HPDE6-E6E7 (cell line): ENCODE results near the gene MDN1.
"Not testable (repeated sequence)": the region's sequence is repeated elsewhere in the genome, so short reads cannot be mapped to it uniquely, and the experiment has no call there.

Experiments used
- DNase-seq: peaks from one replicate; pipeline ENCODE4 v3.0.0; 2011; ENCODE audit warnings: missing footprints; ENCODE audit errors: extremely low spot score

MDN1 gene

DNA sequence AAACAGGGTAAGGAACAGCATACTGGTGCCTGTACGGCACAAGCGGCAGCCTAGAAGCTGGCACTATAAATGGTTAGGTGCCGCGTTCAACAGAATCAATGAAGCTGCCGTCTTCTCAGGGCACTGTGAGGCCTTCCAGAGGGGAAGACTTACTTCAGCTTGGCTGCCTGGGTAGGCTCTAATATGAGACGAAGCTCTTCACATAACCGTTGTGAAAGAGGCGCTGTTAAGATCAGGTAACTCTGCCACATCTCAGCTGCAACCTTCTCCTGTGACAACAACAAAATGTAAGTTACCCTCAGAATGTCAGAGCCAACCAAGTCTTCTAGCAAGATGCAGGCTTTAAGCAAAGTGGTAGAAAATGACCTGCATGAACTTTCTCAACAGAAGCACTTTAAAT is 169.0 kb downstream of the MDN1 start:
- no peak for DNase-seq

DNA sequence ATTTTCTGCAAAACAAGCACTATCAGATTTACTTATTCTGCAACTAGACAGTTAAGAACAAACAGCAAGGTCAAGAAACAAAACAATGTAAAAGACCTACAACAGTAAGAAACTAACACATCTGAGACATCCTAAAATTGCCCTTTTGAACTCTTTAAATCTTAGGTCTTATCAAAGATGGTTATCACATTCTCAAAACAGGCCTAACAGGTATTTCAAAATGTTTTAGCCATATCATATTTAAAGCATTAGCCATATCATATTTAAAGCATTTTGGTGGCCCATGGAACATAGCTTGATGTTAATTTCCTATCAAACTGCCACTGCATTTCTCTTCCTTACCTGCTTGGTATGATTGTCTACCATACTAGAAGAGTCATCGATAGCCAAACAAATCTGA is 169.9 kb downstream of the MDN1 start:
- DNase-seq = no peak

DNA sequence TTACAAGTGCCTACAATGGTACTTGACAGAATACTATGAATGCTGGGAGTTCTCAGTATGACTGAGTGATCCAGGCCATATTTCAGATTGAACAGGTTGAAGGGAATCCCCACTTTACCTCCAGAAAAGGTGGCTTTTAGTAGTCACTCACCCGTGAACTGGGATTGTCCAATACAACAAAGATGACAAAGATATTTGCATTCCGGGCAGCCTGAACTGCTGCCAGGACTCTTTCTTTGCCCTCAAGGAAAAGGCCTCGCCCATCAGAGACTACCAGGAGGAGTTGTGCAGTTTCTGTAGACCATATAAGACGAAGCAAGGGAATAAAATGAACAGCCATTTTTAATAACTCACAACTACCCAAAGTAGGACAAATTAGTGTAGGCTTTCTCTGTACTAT is 174.7 kb downstream of the MDN1 start:
- DNase-seq = no peak

DNA sequence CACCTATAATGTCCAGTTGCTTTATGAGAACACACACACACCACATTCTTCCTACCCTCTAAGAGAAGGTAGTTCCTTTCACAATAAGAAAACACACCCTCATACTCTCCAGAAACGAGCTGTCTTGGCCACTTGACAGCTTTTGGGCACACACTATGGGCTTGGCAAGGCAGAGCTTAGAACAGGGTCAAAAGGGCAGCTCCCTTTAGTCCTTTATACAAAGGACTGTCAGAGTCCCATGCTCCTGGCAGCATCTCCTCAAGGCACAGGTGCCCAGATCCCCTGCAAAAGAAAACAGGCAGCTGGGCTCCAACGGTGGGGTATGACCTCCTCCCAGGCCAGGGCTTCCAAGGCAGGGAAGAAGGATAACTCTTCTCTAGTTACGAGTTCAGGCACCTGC is 176.2 kb downstream of the MDN1 start:
- no peak for DNase-seq

DNA sequence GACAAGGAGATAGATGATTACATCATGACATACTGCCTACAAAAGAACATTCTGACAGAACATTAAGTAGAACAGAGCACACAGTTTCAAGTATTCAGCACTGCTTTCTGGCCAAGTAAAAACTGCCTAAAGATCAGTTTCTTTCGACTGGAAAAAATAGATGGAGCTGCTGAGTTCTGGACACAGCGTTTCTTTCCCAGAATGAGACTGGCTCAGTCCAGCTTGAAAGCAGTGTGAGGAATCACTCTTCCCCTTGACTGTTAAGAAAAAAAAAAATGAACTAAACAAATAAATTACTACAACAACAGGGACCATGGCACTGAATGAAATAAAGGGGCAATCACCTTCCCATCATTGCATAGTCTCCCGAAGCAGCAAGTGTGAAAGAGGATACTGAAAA is 176.6 kb downstream of the MDN1 start:
- DNase-seq = no peak

DNA sequence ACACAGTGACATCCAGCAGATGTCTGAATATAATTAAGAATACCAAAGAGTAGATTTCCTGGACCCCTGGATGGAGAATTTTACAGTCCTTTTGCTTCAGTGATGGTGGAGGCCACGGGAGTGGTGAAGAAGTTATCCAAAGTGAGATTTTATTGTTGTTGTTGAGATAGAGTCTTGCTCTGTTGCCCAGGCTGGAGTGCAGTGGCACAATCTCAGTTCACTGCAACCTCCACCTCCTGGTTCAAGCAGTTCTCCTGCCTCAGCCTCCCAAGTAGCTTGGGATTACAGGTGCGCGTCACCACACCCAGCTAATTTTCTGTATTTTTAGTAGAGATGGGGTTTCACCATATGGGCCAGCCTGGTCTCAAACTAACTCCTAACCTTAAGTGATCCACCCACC is 178.0 kb downstream of the MDN1 start:
- not testable (repeated sequence) for DNase-seq

DNA sequence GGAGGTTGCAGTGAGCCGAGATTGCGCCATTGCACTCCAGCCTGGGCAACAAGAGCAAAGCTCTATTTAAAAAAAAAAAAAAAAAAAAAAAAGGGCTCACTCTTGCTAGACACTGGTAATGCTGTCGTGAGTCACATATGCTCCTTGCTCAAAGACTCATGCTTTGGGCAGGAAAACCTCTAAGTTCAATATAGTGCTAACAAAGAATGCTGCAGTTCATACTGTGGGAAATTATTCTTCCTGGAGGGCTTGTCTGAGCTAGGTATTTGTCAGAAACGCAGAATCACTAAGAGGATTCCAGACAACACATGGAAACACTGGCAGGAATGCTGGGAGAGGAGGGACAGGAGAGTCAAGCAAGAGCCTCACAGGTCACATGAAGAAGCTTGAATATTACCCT is 178.8 kb downstream of the MDN1 start:
- no peak for DNase-seq

DNA sequence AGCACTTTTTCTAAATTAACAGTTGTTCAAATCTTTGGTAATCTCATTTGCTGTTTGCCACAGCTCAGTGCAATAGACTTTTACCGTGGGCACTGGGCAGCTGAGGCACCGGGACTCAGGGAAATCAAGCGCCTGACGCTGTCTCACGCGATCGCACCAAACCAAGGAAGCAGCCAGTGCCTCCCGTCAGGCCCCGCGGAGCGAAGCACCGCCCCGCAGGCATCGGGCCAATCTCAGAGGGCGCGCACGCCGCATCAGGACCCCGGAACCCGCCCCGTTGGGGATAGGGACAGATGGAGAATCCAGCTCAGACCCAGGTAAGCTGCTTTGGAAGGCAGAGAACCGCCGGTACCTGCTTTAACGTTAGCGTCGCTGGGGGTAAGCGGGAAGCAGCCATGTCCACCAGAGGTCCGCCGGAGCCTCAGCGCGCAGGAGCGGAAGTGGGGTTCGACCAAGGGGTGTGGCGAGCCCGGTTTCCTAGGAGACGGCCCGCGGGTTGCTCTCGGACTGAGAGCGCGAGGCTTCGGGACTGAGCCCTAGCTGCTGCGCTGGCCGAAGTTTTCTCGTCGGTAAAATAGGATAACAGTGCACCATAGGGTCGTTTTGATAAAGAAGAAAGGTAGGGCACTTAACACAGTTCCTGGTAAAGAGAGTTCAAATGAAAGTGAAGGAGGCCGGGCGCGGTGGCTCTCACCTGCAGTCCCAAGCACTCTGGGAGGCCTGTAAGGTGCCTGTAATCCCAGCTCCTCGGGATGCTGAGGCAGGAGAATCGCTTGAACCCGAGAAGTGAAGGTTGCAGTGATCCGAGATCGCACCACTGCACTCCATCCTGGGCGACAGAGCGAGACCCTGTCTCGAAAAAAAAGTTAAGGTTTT is 181.0 kb downstream of the MDN1 start, which contains the start of gene LYRM2:
LYRM2 (minus strand) TSS at position 428 of the 876 bp plus-strand sequence; CDS start at position 397, 31 bp downstream.
- peak; percentile 88 for DNase-seq

DNA sequence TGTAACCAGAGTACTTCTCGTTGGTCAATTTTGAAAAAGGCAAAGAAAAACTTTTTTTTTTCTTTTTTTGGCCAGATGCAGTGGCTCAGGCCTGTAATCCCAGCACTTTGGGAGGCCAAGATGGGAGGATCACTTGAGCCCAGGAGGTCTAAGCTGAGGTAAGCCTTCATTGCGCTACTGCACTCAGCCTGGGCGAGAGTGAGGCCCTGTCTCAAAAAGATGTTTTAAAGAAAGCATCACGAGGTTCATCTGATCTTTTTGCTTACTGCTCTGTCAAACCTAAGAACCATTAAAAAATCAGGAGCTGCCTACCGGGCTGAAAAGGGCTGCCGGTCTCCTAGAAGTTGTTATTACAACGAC is 181.7 kb downstream of the MDN1 start:
- no peak for DNase-seq

DNA sequence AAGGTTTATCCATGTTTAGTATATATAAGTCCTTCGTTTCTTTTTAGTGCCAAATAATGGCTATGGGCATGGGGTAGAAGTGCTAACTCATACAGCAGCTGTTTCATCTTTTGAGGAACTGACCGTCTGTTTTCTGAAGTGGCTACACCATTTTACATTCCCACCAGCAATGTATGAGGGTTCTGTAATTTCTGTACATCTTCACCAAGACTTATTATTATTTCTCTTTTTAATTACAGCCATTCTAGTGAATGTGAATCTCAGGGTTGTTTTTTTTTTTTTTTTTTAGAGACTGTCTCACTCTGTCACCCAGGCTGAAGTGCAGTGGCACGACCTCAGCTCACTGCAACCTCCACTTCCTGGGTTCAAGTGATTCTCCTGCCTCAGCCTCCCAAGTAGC is 183.2 kb downstream of the MDN1 start:
- not testable (repeated sequence) for DNase-seq

DNA sequence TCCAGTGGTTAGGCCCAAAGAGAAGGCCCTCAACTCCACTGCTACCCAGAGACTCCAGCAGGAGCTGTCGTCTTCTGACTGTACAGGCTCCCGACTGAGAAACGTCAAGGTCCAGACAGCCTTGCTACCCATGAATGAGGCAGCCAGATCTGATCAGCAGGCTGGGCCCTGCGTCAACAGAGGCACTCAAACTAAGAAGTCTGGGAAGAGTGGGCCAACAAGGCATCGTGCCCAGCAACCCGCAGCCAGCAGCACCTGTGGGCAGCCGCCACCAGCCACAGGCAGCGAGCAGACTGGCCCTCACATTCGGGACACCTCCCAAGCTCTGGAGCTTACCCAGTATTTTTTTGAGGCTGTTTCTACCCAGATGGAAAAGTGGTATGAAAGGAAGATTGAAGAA is 189.1 kb downstream of the MDN1 start:
- DNase-seq = no peak

DNA sequence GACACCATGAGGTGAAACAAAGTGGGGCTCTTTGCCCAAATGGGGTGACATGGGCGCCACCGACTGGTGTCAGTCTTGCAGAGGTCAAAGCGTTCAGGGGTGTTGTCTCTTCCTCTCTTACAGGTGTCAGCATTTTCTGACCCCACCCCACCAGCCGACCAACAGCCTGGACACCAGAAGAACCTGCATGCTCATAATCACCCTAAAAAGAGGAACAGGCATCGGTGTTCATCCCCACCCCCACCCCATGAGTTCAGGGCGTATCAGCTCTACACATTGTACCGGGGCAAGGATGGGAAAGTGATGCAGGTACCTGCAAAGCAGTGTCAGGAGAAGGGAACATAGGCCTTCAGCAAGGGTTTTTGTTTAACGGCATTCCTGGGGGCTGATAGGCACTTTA is 195.8 kb downstream of the MDN1 start:
- DNase-seq = no peak

DNA sequence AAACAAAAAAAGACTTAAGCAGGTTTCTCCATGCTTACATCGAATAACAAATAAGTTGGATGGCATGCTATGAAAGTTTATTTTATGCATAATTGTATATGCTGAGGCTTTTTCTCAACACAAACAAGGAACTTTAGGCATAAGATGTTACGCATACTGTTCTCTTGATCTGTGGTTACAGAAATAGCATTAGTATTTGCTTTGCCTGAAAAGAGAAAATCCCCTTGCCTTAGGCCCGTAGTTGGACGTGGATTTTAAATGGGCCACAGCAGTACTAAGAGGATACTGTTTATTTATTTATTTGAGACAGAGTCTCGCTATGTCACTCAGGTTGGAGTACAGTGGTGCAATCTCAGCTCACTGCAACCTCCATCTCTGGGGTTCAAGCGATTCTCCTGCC is 200.0 kb downstream of the MDN1 start:
- no peak for DNase-seq

DNA sequence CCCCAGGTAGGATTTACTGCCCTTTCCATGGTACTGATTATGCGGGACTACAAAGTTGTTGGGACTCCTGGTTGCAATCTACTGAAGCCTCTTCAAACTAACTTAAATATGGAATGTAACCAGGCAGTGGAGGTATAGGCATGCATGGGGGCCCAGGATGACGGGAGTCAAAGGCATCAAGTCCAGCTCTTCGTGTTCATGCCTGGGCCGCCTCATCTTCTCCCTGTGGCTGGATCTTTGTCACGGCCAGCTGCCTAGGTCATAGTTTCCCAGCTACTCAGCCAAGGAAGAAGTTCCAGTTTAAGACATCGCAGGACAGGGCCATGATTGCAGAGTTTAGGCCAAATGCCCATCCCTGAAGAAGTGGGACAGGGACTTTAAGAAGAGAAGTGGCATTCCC is 201.6 kb downstream of the MDN1 start:
- no peak for DNase-seq

DNA sequence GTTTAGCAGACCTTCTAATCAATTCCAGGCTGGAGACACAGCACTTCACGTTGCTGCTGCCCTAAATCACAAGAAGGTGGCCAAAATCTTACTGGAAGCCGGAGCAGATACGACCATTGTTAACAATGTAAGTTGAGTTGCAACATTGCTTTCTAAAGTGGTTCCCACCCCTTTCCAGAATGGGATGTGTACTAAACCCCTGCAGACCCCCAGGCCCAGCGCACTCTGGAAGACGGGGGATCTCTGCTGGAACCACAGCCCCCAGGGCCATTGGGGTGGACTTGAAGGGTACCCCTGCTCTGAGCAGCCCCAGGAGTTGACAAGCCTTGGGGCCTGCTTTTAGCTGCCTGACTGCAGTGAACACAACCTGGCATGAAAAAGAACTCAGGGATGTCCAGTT is 203.1 kb downstream of the MDN1 start:
- no peak for DNase-seq

DNA sequence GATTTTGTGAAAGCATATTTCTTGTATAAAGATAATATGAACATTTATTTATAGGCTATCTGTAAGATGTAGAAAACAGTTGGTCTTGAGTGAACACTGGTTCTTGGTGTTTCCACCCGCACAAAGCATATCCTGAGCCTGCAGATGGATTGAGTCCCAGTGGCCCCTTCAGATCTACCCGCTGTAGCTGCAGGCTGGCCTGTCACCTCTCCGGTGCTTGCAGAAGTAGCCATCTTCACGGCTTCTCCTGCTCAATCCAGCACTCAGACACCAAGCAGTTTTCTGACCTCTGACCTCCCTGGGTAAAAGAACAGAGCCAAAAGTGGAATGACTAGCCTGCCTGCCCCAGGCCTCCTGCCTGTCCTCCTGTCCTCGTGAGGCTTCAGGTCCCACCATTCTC is 203.7 kb downstream of the MDN1 start:
- DNase-seq = no peak

DNA sequence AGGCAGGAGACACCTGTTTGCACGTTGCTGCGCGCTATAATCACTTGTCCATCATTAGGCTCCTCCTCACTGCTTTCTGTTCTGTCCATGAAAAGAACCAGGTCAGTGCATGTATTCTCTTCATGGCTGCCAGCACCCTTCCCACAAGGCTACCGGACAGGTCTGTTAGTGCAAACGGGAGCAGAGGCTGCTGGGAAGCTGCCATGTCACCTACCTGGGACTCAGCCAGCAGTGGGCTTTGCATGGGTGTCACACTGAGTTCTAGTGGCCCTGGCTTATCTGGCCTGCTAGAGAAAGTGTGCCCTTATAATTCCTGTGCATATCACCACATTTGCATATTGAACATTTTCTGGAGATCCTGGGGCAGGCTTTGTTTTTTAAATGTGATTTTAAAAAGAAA is 205.8 kb downstream of the MDN1 start:
- DNase-seq = no peak

DNA sequence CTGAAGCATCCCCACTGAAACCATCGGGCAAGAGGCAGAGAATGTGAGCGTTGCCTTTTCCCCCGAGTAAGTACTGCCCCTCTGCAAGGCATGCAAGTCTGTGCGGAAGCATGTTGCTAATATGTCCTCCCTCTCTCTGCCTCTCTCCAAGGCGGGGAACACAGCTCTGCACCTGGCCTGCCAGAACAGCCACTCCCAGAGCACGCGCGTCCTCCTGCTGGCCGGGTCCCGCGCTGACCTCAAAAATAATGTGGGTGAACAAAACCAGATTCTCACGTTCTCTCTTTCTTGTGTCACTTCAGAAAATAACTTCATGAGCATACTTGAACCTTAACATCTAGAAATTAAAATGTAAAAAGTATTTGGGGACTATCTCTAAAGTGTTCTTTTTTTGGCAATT is 207.5 kb downstream of the MDN1 start:
- DNase-seq = no peak

DNA sequence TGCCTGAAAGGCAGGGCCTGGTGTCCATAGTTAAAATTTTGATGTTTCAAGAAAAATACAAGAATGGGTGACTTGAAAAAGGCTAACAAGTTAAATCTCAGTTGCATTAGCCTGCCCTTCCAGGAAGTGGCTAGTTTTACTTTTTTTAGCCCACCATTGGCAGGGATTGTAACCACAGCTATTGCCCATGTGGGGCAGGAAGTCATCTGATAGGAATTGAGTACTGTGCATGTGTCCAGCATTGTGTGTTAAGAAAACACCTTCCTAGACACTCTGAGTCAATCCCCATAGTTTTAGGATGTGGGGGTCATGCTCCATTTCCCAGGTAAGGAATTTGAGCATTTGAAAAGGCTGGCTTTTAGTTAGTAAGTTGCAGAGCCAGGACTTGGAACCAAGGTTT is 207.9 kb downstream of the MDN1 start:
- DNase-seq = no peak

DNA sequence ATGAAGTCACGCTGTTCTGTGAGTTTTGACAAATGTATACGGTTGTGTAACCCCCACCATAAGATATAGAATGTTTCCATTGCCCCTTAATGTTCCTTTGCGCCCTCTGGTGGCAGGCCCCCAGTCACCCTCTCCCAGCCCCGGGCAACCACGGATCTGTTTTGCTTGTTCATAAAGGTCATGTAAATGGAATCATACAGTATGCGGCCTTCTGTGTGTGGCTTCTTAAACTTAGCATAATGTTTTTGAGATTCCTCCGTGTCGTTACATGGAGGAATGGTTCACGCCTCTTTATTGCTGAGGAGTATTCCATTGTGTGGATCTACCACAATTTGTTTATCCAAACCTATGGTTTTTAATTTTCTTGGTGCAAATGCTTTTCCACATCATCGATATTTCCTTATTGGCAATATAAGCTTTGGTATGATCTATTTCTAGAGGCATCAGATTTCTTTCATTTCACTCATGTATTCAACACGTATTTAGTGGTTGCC is 209.4 kb downstream of the MDN1 start:
- peak; percentile 43 for DNase-seq

DNA sequence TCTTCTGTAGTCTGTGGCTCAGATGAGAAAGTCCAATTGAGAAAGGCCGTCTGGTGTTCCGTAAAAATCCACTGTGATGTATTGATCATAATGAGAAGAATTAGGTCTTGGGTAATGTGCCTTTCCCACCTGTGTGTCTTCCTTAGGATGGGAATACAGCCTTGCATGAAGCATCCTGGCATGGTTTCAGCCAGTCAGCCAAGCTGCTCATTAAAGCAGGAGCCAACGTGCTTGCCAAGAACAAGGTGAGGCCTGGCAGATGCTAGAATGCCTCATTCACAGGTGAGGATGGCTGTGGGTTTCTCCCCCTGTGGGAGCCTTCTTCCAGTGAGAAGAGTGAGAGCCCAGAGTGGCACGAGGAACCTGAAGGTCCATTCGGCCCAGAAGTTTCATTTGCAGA is 213.7 kb downstream of the MDN1 start:
- no peak for DNase-seq

DNA sequence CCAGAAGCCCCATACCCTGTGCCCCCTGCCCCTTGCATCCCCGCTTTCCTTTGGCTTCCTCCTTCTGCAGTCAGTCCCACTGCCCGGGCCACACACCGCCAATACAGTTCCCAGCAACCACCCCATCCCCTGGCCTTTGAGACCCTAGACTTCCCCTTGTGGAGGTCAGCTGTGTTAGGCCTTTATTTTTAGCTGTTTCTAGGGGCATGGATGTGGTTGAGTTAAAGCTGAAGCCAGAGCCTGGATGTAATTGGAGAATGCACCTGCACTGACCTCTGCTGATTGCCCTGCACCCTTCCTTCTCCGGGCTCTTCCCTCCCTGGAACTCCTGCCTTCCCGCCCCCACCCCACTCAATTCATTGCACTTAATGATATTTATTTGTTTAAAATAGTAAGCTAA is 214.9 kb downstream of the MDN1 start:
- DNase-seq = no peak

DNA sequence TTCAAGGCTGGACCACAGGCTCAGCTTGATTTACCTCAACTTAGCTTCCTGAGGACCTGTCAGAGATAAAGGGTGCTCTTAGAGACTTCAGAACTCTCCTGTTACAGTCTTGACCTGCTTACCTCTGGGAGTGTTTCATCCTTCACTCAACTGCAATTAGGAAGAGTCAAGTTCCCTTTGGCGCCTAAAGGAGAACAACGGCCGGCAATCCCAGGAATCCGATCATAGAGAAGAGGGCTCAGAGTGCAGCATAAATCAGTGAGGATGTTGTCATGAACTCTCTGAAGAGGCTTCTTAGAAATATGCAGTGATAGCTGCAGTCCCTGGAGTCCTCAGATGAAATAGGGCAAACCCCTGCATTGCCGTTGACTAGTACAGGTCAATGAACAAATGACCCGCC is 217.4 kb downstream of the MDN1 start:
- DNase-seq = no peak

DNA sequence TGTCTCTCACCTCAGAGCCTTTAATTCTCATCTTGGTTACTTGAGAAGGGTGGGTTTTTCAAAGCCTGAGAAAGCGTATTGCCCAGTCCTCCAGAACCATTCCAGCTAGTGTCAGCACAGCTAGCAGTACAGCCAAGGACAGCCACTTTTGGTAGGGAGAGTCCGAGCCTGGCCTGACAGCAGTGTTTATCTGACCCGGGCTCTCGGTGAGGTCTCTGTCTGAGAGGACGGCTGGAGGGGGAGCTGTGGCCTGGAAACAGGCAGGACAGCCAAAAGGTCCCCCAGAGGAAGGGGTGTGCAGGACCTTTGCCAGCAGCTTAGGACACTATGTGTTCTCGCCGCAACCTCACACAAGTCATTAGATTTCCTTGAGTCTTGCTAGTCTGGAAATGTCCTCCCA is 219.9 kb downstream of the MDN1 start:
- DNase-seq = no peak
